GM18505 (cell line): ENCODE results near the gene OR7A10.
"Not testable (repeated sequence)": the region's sequence is repeated elsewhere in the genome, so short reads cannot be mapped to it uniquely, and the experiment has no call there.

Source experiments
- ATAC-seq: cut with Tn5 transposase; IDR thresholded peaks from one replicate; pipeline ENCODE4 v1.9.1; 2021; ENCODE audit not compliant: unreplicated experiment
- POLR2A ChIP-seq: IDR thresholded peaks from 4 replicates; pipeline ENCODE4 v1.6.1; 2011; ENCODE audit warnings: borderline replicate concordance; ENCODE audit not compliant: insufficient read depth, insufficient read length; ENCODE audit errors: extremely low read depth

OR7A10 gene

GRCh38 chr19:14821937-14822336 lies 26.8 kb downstream of the OR7A10 start:
- no peak for ATAC-seq

DNA sequence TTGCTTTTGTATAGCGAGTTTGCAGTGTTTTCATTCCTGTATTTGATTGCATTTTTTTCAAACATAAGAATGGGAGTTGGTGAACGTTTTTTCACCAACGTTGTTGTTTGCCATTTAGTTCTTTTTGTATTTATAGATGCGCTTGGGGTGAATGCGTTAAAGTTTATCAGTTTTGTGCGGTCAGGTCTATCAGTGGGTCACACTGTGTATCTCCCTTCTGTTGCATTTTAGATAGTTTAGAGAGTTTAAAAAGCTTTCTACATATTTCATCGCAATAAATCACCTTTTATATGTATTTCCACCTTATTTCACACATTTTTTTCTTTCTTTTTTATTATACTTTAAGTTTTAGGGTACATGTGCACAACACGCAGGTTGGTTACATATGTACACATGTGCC lies 30.1 kb downstream of the OR7A10 start:
- ATAC-seq: no peak
- no peak for TF ChIP-seq POLR2A

More at GRCh38 chr19:14821937-14822336, 26.8 kb downstream of the OR7A10 start:
- TF ChIP-seq POLR2A: no peak

DNA sequence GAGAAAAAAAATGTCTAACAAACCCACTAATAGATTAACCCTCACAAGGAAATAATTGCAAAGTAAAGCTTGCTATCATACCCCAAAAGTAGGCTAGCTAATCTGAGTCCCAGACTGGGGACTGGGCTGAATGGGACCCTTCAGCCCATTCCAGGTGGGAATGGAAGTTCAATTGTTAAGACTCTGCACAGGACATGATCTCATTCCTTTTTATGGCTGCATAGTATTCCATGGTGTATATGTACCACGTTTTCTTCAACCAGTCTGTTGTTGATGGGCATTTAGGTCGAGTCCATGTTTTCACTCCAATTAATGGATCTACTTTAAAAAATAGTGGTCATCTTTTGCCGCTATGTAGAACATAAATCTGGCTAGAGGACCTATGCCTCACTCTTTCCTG lies 31.7 kb downstream of the OR7A10 start:
- ATAC-seq: no peak
- no peak for TF ChIP-seq POLR2A

DNA sequence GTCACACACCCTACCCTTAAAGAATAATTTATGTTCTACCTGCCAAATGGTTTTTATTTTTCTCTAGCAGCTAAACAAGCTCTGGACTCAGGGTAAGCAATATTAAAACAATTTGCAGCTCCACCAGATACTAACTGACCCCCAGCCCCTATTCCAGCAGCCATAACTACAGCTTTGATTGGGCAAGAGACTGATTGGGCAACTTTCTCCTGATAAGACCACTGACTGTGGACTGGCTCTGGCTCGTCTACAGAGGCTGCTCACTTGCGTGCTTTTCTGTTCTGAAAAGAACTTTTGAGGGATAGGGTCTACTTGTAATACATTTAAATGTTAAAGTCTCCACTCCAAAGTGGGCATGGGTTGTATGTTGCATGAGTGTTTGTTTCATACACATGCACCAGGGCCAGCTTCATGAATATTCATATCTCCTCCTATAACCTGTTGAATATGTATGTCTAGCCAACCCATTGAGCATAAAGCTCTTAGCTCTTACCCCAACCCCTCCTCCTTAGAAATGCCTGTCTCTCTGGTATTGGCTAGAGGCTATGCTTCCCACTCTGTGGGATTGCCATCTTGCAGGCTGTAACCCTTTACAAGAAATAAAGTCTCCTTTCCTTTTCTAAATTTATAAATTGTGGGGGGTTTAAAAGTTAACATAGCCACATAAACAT lies 33.6 kb downstream of the OR7A10 start:
- no peak for ATAC-seq
- no peak for TF ChIP-seq POLR2A

- no peak for ATAC-seq
Observed at GRCh38 chr19:14809272-14810057, 39.3 kb downstream of the OR7A10 start.

GRCh38 chr19:14804765-14805164 lies 44.0 kb downstream of the OR7A10 start:
- ATAC-seq: no peak
- TF ChIP-seq POLR2A: no peak

More at GRCh38 chr19:14809272-14810057, 39.3 kb downstream of the OR7A10 start:
- TF ChIP-seq POLR2A: no peak

DNA sequence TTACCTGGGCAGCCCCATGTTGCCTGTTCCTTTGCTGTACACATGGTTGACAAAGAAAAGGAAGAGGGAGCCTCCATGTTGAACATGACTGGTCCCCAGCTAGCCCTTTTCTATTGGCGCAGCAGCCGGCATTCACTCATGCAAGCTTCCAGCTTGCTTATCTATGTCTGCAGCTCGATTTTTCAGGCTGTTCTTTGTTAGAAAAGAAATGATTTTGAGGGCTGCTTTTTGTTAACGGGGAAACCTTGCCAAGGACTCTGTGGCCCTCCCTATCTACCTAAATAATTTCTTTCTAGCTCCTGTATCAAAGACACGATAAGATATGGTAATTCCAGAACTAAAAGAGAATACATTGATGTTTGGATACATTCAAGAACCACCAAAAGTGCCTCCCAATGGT lies 50.0 kb downstream of the OR7A10 start:
- ATAC-seq: no peak
- TF ChIP-seq POLR2A: no peak

- no peak for ATAC-seq
- no peak for TF ChIP-seq POLR2A
Observed at GRCh38 chr19:14796021-14796420, 52.7 kb downstream of the OR7A10 start.

- TF ChIP-seq POLR2A: no peak
- no peak for ATAC-seq
Observed at GRCh38 chr19:14795078-14795721, 53.5 kb downstream of the OR7A10 start.

DNA sequence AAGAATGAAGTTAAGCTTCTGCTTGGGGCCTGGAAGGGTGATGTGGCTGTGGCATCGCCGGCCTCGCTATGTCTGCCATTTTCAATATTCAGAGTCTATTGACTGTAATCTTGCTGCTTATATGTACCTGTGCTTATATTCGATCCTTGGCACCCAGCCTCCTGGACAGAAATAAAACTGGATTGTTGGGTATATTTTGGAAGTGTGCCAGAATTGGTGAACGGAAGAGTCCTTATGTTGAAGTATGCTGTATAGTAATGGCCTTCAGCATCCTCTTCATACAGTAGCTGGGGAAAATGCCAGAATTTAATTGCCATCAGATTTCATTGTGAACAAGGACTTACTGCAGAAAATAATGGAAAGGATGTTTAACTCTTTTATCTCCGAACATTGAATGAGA lies 56.5 kb downstream of the OR7A10 start:
- not testable (repeated sequence) for ATAC-seq
